Measurements from ENCODE around the gene POLE.

Gene POLE

GRCh38 chr12:132724506-132725241, 37.5 kb upstream of the POLE start:
- Histone ChIP-seq H3K36me3 (ENCODE audit: insufficient read depth, low read depth, low read length) (peaks cover 91% of the 10 kb centered on the region), H3K4me3 (ENCODE audit: low read length) (no peak overlapping the region), H3K27me3 (ENCODE audit: insufficient read depth, low read length) (no peaks in the 10 kb centered on the region), H3K9ac (ENCODE audit: low read depth, low read length) (no peak overlapping the region), H3K9me3 (ENCODE audit: insufficient read depth, low read depth, low read length) (no peaks in the 10 kb centered on the region), H3K4me1 (ENCODE audit: insufficient read depth, low read length) (no peaks in the 10 kb centered on the region), H3K27ac (ENCODE audit: low read length) (no peak overlapping the region)

- H3K9ac ChIP-seq (ENCODE audit: low read depth, low read length), result no peak overlapping the region
- H3K36me3 ChIP-seq (ENCODE audit: insufficient read depth, low read depth, low read length), result peaks cover 96% of the 10 kb centered on the region
- H3K9me3 ChIP-seq (ENCODE audit: insufficient read depth, low read depth, low read length), result no peaks in the 10 kb centered on the region
Observed at GRCh38 chr12:132723764-132724140, 36.6 kb upstream of the POLE start.

DNA sequence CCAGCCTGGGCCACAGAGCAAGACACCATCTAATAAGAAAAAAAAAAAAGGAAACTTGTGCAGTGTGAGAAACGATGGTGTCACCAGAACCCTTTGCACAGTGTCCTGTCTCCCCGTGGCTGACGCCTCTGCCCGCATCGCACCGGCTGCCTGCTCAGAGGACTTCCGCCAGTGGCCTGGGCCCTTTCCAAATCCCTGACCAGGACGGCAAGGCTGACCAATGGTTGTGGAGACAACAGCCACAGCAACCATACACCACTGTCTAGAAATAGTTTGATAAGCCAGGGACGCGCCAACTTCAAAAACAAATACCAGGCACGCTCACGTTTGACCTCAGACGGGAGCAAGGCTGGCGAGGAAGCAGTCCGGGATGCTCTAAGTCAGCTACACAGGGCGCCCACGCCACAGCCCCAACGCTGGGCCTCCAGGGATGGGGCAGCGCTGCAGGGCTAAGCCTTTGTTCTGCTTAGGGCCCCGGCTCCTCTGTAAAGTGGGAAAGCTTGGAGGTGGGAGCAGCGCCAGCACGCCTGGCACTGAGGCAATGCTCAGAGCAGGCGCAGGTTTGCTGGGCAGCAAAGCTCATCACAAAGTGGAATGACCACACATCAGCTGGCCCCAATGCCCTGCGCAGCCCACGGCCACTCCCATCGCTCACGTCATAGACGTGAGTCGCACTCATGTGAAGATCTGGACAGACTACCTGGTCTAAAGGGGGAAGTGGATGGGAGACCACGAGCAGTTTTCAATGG, 36.0 kb upstream of the POLE start:
- H3K4me1 ChIP-seq (ENCODE audit: insufficient read depth, low read length), result no peaks in the 10 kb centered on the region
- H3K4me3 ChIP-seq (ENCODE audit: low read length), result no peak overlapping the region
- H3K27me3 ChIP-seq (ENCODE audit: insufficient read depth, low read length), result no peaks in the 10 kb centered on the region
- peaks cover 93% of the 10 kb centered on the region for H3K36me3 ChIP-seq (ENCODE audit: insufficient read depth, low read depth, low read length)
- no peak overlapping the region for H3K9ac ChIP-seq (ENCODE audit: low read depth, low read length)
- H3K27ac ChIP-seq (ENCODE audit: low read length), result no peak overlapping the region
- no peaks in the 10 kb centered on the region for H3K9me3 ChIP-seq (ENCODE audit: insufficient read depth, low read depth, low read length)

More at GRCh38 chr12:132723764-132724140, 36.6 kb upstream of the POLE start:
- H3K27me3 ChIP-seq (ENCODE audit: insufficient read depth, low read length), result no peaks in the 10 kb centered on the region
- no peak overlapping the region for H3K4me3 ChIP-seq (ENCODE audit: low read length)
- no peak overlapping the region for H3K27ac ChIP-seq (ENCODE audit: low read length)
- H3K4me1 ChIP-seq (ENCODE audit: insufficient read depth, low read length), result no peaks in the 10 kb centered on the region

- Histone ChIP-seq H3K9ac (ENCODE audit: low read depth, low read length) (no peak overlapping the region), H3K4me3 (ENCODE audit: low read length) (no peak overlapping the region), H3K4me1 (ENCODE audit: insufficient read depth, low read length) (no peaks in the 10 kb centered on the region), H3K27ac (ENCODE audit: low read length) (no peak overlapping the region), H3K27me3 (ENCODE audit: insufficient read depth, low read length) (no peaks in the 10 kb centered on the region), H3K36me3 (ENCODE audit: insufficient read depth, low read depth, low read length) (peaks cover 87% of the 10 kb centered on the region), H3K9me3 (ENCODE audit: insufficient read depth, low read depth, low read length) (no peaks in the 10 kb centered on the region)
Observed at GRCh38 chr12:132720606-132721345, 33.6 kb upstream of the POLE start.

- Histone ChIP-seq H3K9me3 (ENCODE audit: insufficient read depth, low read depth, low read length) (no peaks in the 10 kb centered on the region), H3K4me1 (ENCODE audit: insufficient read depth, low read length) (no peaks in the 10 kb centered on the region), H3K36me3 (ENCODE audit: insufficient read depth, low read depth, low read length) (peaks cover 84% of the 10 kb centered on the region), H3K9ac (ENCODE audit: low read depth, low read length) (no peak overlapping the region), H3K4me3 (ENCODE audit: low read length) (no peak overlapping the region), H3K27ac (ENCODE audit: low read length) (no peak overlapping the region), H3K27me3 (ENCODE audit: insufficient read depth, low read length) (no peaks in the 10 kb centered on the region)
Observed at GRCh38 chr12:132719954-132720324, 32.8 kb upstream of the POLE start.

DNA sequence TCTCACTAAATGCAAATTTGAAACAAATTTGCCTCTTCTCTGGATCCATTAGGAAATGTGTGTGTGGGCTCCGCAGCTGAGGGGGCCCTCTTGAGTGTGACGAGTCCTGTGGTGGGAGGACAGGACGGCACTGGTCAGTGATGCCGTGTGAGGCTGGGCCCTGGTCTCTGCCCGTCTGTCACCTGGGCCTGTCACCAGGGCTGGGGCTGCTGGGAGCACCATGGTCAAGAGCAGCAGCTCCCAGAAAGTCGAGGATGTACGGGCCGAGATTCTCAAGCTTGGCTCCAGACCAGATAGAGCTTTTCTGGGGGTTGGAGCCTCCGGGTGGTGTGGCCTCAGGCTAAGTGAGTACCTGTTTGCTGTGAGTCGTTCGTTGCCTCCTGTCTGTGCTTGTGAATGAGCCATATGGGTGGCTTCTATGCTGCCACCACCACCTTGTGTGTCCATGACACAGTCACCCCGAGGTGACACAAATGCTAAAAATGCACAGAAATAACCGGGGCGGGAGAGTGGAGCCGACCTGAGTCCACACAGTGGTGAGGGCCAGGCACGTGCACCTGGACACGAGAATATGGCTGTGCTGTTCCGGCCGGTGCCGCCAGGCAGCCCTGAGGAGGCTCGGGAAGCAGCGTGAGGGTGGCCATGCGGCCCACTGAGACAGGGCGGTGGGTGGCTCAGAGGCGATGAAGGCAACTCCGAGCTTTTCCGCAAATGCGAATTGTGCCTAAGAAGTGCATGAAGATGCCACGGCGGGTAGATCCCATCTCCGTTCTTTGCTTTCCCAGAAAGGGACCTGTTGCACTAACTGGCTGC, 32.2 kb upstream of the POLE start:
- no peak overlapping the region for H3K4me3 ChIP-seq (ENCODE audit: low read length)
- no peak overlapping the region for H3K27ac ChIP-seq (ENCODE audit: low read length)
- H3K36me3 ChIP-seq (ENCODE audit: insufficient read depth, low read depth, low read length), result peaks cover 84% of the 10 kb centered on the region

DNA sequence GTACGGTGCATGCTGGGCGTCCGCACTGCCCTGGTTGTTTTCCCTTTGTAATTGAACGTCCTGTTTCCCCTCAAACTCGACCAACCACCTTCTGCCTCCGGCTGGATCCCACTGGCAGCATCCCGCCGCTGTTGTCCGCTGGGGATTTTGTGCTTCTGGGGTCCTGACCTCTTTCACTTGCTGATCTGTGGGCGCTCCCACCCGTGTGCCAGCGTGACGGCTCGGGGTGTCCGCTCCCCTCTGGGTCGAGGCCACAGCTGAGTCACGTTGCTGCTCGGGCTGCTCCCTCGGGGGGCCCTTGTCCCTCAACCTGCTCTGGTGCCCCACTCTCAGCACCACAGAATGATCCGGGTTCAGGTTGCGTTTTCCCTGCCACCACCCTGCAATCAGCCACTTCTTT, 31.5 kb upstream of the POLE start:
- Histone ChIP-seq H3K27me3 (ENCODE audit: insufficient read depth, low read length) (no peaks in the 10 kb centered on the region), H3K27ac (ENCODE audit: low read length) (no peak overlapping the region), H3K9ac (ENCODE audit: low read depth, low read length) (no peak overlapping the region), H3K4me3 (ENCODE audit: low read length) (no peak overlapping the region), H3K4me1 (ENCODE audit: insufficient read depth, low read length) (no peaks in the 10 kb centered on the region), H3K36me3 (ENCODE audit: insufficient read depth, low read depth, low read length) (peaks cover 80% of the 10 kb centered on the region), H3K9me3 (ENCODE audit: insufficient read depth, low read depth, low read length) (no peaks in the 10 kb centered on the region)

More for the DNA sequence above, 32.2 kb upstream of the POLE start:
- Histone ChIP-seq H3K9ac (ENCODE audit: low read depth, low read length) (no peak overlapping the region), H3K9me3 (ENCODE audit: insufficient read depth, low read depth, low read length) (no peaks in the 10 kb centered on the region), H3K27me3 (ENCODE audit: insufficient read depth, low read length) (no peaks in the 10 kb centered on the region), H3K4me1 (ENCODE audit: insufficient read depth, low read length) (no peaks in the 10 kb centered on the region)

DNA sequence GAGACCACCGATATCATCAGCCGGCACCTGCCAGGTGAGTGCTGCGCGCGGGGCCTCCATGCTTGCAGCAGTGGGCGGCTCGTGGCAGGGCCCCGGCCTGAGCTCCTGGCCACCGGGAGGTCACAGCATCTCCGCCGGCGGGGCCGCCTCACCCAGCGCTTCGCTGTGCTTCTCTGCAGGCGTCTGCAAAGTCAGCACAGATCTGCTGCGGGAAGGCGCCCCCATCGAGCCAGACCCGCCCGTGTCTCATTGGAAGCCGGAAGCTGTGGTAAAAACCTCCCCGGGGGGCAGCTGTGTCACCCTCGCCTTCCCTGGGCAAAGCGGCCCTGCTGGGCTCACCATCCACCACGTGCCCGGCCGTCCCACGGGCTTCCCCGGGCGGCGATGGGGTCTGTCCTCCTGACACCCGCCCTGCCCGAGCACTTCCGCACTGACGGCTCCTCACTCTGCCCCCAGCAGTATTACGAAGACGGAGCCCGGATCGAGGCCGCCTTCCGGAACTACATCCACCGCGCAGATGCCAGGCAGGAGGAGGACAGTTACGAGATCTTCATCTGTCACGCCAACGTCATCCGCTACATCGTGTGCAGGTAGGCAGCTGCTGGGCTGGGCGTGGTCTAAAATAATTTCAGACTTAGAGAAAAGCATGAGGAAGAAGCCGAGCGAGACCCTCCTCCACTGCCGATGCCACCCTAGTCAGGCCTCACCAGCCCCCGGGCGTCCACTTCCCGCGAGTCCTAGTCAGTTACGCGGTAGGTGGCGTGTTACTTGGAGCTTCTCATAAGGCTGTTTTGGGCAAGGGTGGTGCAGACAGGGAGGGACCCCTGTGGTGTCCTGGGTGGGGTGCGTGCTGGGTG, 30.6 kb upstream of the POLE start:
- Histone ChIP-seq H3K36me3 (ENCODE audit: insufficient read depth, low read depth, low read length) (peaks cover 72% of the 10 kb centered on the region), H3K9ac (ENCODE audit: low read depth, low read length) (no peak overlapping the region), H3K9me3 (ENCODE audit: insufficient read depth, low read depth, low read length) (no peaks in the 10 kb centered on the region), H3K4me1 (ENCODE audit: insufficient read depth, low read length) (no peaks in the 10 kb centered on the region), H3K27ac (ENCODE audit: low read length) (no peak overlapping the region), H3K4me3 (ENCODE audit: low read length) (no peak overlapping the region), H3K27me3 (ENCODE audit: insufficient read depth, low read length) (no peaks in the 10 kb centered on the region)

GRCh38 chr12:132717011-132717410, 29.9 kb upstream of the POLE start:
- Histone ChIP-seq H3K27ac (ENCODE audit: low read length) (no peak overlapping the region), H3K4me1 (ENCODE audit: insufficient read depth, low read length) (no peaks in the 10 kb centered on the region), H3K36me3 (ENCODE audit: insufficient read depth, low read depth, low read length) (peaks cover 67% of the 10 kb centered on the region)

DNA sequence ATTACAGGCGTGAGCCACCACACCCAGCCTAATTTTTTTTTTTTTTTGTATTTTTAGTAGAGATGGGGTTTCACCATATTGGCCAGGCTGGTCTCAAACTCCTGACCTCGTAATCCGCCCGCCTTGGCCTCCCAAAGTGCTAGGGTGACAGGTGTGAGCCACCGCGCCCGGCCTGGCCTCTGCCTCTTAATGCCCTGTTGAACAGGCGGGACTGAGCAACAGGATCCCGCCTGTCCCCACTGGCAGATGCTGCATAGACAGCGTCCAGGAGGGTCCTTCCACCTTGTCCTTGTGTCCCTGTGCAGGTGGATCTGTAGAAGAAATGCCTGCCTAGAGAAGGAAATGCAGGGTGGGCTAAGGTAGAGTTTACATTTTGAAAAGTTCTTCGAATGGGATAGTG, 29.2 kb upstream of the POLE start:
- Histone ChIP-seq H3K27ac (ENCODE audit: low read length) (no peak overlapping the region), H3K4me1 (ENCODE audit: insufficient read depth, low read length) (no peaks in the 10 kb centered on the region), H3K9me3 (ENCODE audit: insufficient read depth, low read depth, low read length) (no peaks in the 10 kb centered on the region), H3K36me3 (ENCODE audit: insufficient read depth, low read depth, low read length) (peaks cover 60% of the 10 kb centered on the region), H3K27me3 (ENCODE audit: insufficient read depth, low read length) (no peaks in the 10 kb centered on the region), H3K4me3 (ENCODE audit: low read length) (no peak overlapping the region), H3K9ac (ENCODE audit: low read depth, low read length) (no peak overlapping the region)

More at GRCh38 chr12:132717011-132717410, 29.9 kb upstream of the POLE start:
- H3K4me3 ChIP-seq (ENCODE audit: low read length), result no peak overlapping the region
- H3K9me3 ChIP-seq (ENCODE audit: insufficient read depth, low read depth, low read length), result no peaks in the 10 kb centered on the region
- no peaks in the 10 kb centered on the region for H3K27me3 ChIP-seq (ENCODE audit: insufficient read depth, low read length)
- no peak overlapping the region for H3K9ac ChIP-seq (ENCODE audit: low read depth, low read length)

Measured in iPS-20b (cell line).